HTERT RPE-1 (cell line): Measurements from ENCODE around the gene FSD1L.
"Not testable (repeated sequence)": the region's sequence is repeated elsewhere in the genome, so short reads cannot be mapped to it uniquely, and the experiment has no call there.

Source experiments
- in situ Hi-C: fragments of 300-500 bp; cut with MboI; formaldehyde crosslinking; loops from 4 replicates; pipeline ENCODE4 v1.14.3; 2020; ENCODE audit warnings: low sequenced_read_pairs

FSD1L gene

DNA sequence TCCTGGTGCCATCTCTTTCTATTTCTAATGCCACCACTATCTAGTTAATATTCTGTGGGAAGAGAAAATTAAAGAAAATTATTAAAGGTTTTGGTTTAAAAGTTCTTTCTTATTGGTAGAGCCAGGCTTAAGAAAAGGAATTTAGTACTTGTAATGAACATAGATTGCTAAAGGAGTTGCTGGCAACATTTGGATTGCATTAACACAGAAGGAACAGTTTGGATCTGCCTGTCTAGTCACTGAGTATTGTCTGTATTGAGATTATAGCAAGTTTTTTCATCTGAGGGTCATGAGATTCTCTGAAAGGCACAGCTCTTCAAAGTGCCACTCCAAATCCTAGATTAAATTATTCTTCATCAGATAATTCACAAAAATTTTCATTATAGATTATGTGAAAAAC, 32.0 kb downstream of the FSD1L start:
- in situ Hi-C loops: no loop called here

DNA sequence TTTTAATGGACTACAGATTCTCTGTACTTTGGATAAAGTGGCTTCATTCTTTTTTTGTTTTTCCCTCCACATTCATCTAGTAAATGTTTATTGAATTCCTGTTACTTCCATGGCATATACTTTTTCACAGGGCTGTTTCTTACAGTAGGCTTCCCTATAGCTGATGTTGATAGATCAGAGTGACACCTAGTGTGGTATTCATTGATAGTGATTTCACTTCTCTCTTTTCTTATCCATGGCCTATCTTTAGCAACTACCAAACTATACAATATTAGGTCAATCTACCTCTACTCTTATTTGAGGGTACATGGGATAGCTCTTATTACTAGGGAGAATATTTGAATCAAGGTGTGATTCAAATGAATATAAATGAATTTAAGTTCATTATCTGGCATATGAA, 35.8 kb downstream of the FSD1L start:
- in situ Hi-C loops: no loop called here

DNA sequence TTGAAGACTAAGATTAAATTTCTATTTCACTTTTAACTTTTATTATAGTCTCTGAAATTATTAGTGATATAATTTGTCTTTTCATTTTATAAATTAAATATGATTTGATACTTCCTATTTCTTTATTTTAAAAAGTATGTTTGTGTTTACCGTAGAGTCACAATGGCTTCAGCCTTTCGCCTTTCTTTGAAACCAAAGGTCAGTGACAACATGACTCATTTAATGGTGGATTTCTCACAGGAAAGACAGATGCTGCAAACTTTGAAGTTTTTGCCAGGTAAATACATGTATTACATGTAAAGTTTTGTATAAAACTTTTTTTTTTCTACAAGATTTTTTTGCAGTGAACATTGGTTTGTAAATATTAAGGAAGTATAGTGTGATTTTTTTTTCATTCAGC, 36.4 kb downstream of the FSD1L start:
- in situ Hi-C loops: no loop called here

DNA sequence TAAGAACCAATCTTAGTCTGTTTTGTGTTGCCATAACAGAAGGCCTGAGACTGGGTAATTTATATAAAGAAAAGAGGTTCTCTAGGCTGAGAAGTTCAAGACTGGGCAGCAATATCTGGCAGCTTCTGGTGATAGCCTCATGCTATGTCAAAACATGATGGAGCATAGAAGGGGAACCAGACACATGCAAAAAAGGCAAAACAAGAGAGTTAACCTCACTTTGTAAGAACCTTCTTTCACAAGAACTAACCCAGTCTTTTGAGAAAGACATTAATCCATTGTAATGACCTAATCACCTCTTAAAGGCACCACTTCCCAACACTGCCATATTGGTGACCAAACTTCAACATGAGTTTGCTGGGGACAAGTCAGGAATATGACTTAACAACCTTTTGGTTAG, 37.3 kb downstream of the FSD1L start:
- in situ Hi-C loops: no loop called here

DNA sequence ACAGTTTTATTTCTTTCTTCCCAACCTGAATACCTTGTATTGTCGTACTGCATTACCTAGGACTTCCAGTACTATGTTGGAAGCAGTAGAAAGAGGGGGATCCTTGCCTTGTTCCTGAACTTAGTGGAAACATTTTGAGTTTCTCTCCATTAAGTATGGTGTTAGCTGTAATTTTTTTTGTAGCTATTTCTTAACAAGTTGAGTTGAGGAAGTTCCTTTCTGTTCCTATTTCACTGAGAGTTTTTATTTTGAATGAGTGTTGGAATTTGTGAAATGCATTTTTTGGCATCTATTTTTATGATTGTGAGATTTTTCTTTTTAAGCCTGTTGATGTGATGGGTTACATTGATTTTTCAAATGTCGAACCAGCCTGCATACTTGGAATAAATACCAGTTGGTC, 49.0 kb downstream of the FSD1L start:
- in situ Hi-C loops: no loop called here

DNA sequence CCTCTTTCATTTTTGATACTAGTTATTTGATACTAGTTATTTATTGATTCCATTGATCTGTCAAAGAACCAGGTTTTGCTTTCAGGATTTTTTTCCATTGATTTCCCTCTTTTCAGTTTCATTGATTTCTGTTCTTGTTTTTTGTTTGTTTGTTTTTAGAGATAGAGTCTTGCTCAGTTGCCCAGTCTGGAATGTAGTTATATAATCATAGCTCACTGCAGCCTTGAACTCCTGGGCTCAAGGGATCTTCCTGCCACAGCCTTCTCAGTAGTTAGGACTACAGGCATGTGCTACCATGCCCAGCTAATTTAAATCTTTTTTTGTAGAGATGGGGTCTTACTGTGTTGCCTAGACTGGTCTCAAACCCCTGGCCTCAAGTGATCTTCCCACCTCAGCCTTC, 49.9 kb downstream of the FSD1L start:
- in situ Hi-C loops: no loop called here

DNA sequence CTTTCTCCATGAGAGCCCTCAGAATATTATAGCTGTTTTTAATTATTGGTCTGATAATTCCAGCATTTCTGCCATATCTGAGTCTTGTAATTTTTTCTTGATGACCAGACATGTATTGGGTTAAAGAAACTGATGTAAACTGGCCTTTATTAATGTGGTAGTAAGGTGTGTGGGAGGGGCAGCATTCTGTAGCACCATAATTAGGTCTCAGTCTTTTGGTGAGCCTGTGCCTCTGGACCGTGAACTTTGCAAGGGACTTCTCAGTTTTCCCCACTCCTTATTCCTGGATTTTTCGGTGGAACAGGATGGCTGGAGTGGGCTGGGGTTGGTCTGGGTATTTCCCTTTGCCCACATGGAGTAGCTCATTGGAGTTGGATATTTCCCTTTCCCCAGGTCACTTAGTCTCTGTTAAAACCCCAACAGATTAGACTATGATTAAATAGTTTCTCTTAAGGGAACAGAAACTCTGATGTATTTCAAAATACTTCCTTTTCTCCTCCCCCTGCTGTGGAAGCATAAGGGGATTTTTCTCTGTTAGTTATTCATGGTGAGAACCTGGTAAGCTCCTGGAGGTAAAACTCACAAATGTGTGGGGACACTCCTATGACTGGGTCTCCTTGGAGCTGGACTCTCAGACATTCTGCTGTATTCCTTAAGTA, 52.4 kb downstream of the FSD1L start:
- in situ Hi-C loops: no loop called here

DNA sequence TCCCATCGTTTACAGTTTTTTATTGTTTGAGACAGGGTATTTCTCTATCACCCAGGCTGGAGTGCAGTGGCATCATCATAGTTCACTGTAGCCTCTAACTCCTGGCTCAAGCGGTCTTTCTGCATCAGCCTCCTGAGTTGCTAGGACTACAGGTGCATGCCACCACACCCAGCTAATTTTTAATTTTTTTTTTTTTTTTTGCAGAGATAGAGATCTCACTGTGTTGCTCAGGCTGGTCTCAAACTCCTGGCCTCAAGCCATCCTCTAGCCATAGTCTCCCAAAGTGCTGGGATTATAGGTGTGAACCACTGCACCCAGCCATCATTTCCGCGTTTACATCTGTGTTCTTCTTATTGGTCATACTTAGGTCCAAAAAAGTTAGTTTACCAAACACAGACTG, 53.6 kb downstream of the FSD1L start:
- in situ Hi-C loops: no loop called here

DNA sequence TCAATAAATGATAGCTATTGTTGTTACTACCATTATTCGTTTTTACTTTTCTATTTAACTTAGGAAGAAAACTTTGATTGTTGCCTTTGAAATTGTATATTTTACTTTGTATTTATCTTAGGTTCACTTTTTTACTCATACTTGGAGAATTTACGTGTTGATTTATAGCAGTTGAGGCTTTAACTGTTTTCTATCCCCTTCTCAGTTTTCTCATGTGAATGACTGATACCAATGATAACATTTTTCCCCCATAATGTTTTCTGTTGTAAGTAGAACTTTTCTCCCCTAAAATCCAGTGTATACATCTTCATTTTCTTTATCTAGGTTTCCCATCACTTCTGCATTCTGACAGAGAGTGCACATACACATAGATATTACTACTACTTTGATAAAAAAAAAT, 54.4 kb downstream of the FSD1L start:
- in situ Hi-C loops: no loop called here

DNA sequence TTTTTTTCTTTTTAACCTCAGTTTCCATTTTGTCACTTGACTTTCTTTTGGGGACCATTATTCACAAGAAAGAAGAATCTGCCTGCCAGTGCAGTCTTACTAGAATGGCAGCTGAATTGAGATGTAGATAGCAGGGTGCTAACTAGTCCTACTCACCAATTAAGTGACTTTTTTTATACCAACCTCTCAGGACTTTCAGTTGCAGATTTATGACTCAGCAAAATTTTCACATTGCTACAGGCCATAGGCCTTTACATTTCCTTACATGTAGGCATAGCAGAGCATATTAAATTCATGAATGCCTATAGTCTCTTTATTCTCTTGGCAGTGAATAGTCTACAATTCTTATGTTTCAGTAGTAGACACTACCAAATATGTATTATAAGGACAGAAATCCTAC, 56.0 kb downstream of the FSD1L start:
- in situ Hi-C loops: no loop called here

DNA sequence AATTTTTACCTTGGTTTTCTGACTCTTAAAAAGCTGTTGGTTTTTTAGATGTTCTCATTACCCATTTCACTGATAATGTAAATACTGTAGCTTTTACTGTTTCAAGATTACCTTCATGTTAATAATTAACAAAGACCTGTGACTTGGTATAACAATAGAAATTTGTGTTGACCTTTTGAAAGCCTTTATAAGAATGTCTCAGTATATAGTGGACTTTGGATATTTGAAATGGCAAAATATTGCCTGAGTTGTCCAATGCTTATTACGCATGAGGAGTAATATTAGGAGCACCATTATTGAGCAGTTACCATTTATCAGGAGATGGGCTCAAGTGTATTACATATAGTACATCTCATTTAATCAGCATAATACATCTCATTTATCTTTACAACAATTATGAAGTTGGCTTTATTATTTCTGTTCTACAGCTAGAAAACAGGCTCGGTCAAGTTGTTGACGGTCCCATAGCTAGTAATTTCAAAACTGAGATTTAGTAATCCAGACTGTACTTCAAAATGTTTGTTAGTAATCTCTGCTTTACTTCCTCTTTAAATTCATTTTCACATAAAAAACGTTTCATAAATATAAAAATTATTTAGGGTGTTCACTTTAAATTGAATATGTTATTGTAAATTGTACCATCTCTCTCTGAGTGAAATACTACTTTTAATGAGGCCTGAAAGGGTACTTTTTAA, 59.4 kb downstream of the FSD1L start:
- in situ Hi-C loops: no loop called here

DNA sequence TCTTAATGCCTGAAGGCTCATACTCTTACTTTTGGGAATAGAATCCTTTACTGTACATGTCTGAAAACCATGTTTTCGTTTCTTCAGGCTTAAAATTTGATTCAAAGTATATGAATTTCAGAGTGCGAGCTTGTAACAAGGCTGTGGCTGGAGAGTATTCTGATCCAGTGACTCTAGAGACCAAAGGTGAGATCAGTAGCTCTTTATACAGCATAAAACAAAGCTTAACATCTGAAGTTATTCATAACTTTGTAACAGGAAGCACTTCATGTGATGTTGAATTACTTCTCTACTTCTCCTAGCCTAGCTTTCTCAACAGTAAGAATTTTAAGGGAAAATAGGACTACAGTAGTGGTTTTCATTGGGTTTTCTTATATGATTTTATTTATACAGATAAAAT, 60.7 kb downstream of the FSD1L start:
- in situ Hi-C loops: no loop called here

DNA sequence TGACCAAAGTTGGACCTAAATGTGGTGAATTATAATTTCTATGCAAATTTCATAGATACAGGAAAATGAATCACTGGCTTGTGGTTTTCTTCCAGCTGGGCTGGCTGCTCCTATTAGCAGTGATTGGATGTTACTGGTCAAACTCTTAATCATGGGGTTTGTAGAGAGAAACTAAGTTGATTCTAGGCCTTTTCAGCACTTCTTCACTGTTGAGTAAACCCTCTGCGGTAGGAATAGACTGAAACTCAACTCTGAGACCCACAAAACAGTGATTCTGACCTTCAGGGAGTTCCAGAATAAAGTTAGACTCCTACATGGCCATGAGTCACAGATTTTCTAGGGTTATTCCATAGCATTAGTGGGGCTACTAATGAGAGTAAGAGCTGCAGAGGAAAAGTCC, 62.2 kb downstream of the FSD1L start:
- in situ Hi-C loops: no loop called here

DNA sequence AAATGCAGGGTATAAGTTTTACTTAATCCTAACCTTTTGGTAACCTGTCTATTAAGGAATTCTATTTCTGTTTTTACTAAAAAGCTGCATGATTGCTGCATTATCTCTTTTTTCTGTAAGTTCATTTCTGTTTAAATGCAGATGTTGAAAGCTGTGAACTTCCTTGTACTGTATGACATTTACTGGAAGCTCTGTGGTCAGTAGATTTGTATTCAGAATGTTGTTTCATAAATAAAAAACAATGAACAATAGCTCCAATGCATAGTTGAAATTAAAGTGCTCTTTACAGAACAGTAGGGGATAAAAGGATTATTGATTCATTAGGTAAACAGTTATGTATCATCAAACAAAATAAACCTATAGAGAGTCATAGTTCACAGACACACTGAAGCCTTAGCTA, 63.6 kb downstream of the FSD1L start:
- in situ Hi-C loops: no loop called here

DNA sequence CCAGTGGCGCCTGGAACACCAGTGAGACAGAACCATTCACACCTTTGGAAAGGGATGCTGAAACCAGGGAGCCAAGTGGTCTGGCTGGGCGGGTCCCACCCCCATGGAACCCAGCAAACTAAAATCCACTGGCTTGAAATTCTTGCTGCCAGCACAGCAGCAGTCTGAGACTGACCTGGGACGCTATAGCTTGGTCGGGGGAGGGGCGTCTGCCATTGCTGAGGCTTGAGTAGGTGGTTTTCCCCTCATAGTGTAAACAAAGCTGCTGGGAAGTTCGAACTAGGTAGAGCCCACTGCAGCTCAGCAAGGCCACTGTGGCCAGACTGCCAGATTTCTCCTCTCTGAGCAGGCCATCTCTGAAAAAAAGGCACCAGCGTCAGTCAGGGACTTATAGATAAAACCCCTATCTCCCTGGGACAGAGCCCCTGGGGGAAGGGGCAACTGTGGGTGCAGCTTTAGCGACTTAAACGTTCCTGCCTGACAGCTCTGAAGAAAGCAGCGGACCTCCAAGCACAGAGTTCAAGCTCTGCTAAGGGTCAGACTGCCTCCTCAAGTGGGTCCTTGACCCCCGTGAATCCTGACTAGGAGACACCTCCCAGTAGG, 68.1 kb downstream of the FSD1L start:
- in situ Hi-C loops: no loop called here

DNA sequence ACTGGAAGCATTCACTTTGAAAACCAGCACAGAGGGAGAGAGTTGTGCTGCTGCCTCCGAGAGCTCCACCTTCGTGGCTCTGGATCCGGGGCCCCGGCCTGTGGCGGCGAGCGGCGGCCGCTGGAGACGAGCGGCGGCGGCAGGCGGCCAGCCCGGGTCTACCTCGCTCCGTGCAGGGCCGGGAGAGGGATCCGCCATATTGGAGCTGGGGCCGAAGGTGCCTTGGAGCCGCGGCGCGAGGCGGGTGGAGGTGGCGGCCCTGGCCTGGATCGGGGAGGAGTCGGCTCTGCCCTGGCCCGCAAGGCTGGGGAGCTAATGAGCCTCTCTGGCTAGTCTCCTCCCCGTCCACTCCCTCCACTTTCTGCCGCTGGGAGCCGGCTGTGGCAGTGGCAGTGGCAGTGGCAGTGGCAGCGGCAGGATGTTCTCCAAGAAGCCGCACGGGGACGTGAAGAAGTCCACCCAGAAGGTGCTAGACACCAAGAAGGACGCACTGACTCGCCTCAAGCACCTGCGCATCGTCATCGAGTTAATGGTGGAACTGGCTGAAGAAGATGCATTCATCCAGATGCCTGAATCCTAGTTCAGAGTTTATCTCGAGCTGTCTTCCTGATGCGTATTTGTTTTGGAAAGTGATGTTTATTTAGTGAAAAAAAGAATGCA, 72.0 kb downstream of the FSD1L start:
- in situ Hi-C loops: not testable (repeated sequence)

DNA sequence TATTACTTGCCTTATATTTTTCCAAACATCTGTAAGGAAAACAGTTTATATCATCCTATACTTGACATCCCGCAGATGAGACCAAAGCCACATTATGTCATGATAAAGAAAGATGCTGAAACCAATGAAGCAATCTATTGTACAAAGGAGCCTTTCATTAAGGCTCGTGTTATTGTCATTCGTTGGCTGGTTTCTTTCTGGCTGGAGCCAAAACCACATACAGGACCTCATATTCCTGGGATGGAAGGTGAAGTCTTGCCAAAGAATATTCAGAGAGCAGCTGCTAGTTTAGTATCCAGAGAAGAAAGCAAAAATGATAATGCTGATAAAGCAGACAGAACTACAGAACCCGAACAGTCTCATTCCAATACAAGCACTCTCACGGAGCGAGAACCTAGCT, 73.2 kb downstream of the FSD1L start:
- in situ Hi-C loops: not testable (repeated sequence)

DNA sequence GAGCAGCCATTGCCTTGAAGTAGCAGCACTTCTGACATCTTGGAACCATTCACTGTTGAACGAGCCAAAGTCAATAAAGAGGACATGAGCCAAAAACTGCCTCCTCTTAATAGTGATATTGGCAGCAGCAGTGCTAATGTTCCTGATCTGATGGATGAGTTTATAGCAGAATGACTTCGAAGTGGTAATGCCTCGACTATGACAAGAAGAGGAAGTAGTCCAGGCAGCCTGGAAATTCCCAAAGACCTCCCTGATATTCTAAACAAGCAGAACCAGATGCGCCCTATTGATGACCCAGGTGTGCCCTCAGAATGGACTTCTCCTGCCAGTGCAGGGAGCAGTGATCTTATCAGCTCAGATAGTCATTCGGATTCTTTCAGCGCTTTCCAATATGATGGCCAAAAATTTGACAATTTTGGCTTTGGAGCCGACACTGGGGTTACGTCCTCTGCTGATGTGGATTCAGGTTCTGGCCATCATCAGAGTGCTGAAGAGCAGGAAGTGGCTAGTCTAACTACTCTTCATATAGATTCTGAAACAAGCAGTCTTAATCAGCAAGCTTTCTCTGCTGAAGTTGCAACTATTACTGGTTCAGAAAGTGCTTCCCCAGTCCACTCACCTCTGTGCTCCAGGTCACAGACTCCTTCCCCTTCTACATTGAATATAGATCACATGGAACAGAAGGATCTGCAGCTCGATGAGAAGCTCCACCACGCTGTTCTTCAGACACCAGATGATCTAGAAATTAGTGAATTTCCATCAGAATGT, 75.0 kb downstream of the FSD1L start:
- in situ Hi-C loops: not testable (repeated sequence)

DNA sequence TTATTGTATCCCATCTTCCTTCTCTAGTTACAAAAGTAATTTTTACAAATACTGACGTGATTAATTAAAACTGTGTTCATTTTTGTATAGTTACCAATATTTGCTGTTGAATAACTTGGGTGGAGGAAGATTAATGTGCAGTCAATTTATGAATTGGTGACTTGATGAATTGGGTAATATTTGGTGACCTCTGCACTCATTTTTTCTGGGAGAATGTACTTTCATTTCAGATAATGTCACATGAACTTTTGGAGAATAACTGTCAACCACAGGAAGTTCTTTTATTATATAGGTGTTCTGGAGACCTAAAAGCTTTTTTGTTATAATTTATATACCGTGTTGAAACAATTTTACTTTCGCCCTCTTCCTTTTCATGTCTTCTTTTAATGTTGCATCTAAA, 83.7 kb downstream of the FSD1L start:
- in situ Hi-C loops: no loop called here

DNA sequence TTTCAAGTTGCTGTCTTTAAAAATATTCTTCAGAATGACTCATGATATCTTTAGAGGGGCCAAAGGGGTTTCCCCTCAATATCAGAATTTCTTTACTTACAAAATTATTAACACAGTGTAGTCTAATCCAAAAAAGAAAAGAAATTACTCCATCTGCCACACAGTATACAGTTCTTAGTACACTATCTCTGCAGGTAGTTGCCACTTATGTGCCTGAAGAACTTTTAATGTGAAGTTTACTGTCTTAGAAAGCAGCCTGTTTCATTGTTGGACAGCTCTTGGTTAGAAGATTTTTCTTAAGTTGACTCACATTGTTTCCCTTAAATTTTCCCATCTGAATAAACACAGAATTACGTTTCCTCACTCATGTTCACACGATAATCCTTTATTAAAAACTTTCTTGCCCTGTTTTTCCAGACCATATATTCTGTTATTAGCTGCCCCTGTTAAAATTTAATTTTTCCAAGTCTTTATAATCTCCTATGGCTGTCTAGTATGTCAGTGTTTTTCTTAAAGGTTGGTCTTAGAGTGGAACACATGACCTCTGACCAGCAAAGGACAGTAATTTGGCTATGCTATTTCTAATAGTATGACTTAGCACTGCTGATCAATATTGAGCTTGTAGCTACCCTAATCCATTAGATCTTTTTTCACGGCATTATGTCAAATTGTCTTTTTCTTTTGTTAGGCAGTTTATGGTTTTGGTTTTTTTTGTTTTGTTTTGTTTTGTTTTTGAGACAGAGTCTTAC, 88.3 kb downstream of the FSD1L start:
- in situ Hi-C loops: no loop called here

DNA sequence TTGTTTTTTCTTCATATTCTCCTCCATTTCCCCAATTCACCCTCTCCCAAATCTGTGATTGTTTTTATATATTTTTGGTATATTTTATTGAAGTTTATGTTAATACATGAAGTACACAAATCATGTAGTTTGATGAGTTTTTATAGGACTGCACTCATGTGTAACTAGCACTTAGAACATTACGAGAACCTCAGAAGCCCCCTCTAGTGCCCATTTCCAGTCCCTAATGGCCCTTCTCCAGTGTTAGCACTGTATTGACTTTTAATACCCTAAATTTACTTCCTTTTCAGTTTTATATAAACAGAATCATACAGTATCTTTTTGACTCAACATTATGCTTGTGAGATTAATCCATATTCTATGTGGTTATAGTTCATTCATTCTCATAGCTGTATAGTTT, 91.6 kb downstream of the FSD1L start:
- in situ Hi-C loops: no loop called here
